Measurements from ENCODE around the gene RACK1.
"Not testable (repeated sequence)": the region's sequence is repeated elsewhere in the genome, so short reads cannot be mapped to it uniquely, and the experiment has no call there.

Gene RACK1

DNA sequence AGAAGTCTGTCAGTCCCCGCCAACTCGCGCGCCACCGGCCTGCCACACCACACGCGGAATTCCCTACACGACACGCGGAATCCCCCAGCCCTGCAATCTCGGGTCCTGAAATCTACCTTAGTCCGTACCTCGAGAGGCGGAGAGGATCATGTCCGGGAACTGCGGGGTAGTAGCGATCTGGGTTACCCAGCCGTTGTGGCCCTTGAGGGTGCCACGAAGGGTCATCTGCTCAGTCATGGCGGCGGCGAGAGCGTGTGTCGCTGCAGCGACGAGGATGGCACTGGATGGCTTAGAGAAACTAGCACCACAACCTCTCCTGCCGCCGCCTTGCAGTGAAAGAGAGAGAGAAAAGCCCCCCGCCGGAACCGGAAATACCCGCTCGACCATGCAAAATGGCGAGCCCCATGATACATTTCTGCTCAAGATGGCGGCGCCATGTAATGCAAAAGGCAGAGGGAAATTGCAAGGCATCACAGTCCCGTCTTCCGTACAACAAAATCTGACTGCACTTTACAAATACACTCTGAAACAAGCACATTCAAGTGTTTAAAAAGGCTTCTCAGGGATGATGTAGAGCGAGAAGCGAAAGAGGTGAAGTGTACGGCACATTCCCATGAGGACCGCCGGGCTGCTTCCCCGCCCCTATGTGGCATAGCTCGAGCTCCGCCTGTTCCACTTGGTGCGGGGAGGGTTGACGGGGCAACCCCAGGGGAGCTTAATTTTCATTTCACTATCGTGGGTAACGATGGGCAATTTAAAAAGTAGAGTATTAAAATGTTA is at the start of gene RACK1:
TSS of gene RACK1 (minus strand) at position 343 of the 780 bp plus-strand sequence. CDS start at position 237, 106 bp downstream.
- DNase-seq = peak; percentile 87

DNA sequence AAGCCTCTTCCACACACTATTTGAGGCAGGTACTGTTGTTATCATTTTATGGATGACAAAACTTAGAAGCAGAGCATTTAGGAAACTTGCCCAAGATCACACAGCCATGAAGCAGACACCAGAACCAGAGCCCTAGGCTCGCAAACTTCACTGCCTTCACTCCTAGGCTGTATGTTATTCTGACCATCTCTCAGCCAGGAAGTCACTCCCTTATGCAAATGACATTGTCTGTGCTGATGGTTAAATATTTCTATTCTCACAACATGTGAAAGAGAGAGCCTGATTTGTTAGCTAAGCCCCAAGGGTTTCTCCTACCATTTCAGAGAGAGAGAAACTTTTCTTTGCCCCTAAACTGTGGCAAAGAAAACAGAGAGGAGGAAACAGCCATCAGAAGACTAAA is 43.6 kb upstream of the RACK1 start:
- not testable (repeated sequence) for DNase-seq

DNA sequence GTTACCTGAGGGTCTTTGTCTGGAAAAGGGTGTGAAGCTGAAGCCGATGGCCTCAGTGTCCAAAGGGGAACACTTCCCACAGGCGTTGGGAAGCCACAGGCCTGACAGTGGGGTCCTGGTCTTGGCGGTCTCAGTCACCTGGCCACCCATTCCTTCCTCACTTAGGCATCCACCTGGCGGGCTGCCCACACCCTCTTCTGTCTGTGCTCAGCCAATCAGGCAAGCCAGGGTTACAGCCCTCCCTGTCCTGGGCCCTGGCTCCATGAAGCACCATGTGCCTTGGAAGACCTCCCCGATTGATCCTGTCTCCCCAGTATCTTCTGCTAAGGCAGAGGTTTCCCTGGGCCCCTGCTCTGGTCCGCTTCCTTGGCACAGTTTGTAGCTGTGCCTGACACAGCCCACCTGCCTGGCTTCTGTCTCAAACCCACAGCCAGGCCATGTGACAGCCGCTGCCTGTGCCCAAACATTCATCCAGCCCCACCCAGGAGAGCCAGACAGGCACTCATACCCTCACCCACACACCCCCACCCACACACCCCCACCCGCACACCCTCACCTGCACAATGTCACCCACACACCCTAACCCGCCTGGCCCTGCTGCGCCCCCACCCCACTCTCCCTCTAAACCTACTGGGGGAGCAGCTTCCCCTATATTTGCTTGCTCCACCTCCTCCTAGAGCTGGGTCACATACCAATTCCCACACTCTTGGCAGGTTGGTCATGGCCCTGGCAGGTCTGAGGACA is 42.4 kb upstream of the RACK1 start:
- DNase-seq = not testable (repeated sequence)

DNA sequence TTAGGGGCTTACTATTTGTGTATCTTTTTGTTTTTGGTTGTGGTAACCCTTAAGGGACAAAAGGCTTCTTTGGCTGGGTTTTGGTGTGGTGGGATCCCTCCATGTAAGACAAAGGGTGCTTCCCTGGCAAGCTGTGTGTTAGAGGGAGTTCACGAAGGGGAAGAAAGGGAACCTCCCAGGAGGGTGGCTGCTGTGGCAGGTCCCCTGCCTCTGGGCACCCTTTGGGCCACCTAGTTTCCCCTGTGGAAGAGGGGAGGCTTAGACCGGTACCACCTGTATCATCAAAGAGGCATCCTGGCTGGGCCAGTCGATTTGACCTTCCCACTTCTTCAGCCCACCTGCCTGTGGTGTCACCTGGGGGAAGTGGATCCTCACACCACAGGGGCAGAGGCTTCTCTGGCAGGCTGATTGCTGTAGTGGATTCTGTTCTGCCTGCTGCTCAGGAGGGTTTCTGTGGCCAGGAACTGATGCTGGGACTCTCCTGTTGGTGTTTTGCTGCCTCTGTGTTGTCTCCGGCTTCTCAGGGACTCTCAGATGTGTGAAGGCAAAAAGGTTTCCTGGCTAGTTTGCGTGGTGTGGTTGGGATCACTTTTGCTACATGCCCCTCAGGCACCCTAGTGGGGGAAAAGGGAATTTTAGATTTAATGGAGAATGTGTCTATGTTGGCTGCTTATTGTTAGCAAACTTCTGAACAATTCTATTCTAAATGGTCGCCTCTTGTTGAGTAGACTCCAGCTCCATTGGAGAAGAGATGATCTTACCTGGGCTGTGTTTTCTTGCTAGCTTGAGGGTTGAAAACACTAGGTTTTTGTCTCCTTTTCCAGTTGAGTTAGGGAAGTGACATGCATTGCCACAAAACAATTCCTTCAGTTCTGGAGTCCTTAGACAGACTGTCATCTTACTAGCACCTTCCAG is 40.4 kb upstream of the RACK1 start:
- DNase-seq = not testable (repeated sequence)

DNA sequence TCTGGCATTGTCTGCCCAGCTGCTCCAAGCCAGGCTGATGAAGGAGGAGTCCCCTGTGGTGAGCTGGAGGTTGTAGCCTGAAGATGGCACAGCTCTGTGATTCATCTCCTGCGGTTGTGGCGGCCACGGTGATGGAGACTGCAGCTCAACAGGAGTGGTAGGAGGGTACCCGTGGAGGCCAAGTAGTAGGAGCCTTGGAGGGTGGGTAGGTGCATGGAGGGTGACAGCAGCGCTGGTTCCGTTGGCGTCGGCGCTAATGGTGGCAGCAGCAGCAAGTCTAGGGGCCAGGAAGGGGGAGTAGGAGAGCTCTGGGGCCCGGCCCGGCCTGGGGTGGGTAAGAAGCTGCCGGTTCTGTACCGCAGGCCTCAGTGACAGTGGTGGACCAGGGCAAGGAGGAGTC is 39.6 kb upstream of the RACK1 start:
- no peak for DNase-seq

DNA sequence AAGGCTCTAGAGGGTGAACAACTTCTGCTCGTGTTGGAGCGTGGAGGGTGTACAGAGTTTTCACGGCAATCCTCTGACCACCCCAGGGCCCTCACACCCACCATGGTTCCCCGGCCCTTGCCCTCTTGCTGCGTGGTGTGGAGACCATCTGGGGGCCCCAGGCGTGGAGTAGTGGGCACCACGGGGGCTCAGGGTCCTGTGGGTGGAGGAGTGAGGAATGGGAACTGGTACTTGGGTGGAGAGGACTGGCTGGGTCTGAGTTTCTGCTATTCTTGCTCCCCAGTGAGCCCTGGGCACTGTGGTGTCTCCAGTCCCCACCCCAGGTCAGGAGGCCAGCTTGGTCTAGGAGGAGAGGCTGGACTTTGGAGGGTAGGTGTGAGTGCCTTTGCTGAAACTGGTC is 39.2 kb upstream of the RACK1 start:
- no peak for DNase-seq

DNA sequence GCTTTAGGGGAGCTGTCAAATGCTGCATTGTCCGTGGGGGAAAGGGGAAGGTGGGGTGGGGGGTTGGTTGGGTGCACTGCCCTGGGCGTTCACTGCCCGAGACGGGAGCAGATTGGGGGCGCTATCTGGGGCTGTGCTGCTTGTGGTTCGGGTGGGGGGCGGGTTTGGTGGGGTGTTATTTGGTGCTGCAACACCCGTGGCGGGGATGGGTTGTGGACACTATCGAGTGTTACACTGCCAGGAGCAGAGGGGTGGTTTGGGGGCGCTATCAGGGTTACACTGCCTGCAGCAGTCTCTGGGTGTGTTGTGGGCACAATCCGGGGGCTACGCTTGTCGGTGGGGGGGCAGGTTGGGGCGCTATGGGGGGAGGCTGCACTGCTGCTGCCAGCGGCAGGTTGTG is 38.7 kb upstream of the RACK1 start:
- DNase-seq = not testable (repeated sequence)

DNA sequence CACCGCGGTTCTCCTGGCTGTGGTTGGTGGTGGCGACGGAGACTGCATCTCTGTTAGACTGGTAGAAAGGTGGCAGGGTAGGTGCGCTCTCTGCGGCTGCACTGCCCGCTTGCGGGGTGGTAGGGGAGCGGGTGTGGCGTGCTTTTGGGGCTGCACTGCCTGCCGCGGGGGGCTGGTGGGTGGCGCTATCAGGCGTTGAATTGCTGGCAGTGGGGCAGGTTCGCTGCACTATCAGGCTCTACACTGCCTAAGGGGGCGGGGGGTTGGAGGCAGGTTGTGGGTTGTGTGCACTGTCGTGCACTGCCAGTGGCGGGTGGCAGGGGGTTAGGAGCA is 38.2 kb upstream of the RACK1 start:
- DNase-seq = no peak

DNA sequence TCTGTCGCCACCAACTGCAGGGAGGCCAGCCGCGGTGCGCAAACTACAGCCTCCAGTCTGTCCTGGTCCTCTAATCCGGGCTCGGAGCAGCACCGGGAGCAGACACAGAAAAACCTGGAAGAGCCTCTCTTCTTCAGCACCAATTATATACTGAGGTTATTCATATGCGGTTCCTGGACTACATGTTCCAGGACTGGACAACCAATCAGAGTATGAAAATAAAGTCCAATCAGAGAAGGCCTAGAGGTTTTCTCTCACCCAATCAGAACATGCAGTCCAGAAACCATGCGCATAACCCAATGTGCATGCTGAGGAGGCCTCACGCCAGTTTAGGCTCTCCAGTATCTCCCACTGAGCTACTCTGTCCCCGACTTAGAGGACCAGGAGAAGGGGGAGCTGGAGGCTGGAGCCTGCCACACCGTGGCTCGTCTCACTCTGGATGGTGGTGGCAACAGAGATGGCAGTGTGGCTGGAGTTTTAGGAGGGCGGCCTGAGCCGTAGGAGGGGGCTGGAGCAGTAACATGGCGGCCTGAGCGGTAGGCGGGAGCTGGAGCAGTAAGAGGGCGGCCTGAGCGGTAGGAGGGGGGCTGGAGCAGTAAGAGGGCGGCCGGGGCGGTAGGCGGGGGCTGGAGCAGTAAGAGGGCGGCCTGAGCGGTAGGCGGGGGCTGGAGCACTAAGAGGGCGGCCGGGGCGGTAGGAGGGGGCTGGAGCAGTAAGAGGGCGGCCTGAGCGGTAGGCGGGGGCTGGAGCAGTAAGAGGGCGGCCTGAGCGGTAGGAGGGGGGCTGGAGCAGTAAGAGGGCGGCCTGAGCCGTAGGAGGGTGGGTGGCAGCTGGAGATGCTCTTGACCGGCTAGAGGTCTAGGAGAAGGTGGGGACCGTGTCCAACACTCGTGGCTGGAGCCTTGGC is 37.6 kb upstream of the RACK1 start:
- no peak for DNase-seq

DNA sequence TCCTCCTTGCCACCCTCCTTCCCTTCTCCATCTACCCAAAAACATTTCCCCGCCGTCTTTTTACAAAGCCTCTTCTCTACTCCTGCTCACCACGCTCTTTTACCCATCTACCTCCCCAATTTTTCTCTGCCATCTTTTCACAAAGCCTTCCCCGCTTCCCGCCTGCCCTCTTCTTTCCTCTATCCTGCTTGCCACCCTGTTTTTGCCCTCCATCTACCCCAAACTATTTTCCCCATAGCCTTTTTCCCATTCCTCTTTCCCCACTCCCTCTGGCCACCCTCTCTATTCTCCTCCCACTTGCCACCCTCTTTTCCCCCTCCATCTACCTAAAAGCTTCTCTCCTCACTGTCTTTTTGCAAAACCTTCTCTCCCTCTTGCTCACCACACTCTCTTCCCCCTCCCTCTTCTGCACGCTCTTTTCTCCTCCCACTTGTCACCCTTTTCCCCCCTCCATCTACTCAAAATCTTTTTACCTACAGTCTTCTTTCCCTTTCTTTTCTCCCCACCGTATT is 36.6 kb upstream of the RACK1 start:
- DNase-seq = no peak

DNA sequence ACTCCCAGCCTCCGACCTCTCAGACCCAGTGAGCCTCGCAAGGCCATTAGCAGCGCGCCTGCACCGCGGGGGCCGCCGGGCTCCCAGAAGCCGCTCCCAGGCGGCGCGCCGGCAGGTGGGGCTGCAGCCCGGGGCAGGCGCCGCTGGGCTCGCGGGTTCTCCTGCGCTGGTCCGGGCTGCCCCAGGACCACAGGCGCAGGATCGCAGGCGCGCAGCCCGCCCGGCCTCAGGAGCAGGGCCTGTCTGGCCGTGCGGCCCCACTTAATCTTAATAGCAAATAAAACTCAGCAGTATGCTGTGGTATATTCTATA is 29.7 kb upstream of the RACK1 start:
- DNase-seq = not testable (repeated sequence)

DNA sequence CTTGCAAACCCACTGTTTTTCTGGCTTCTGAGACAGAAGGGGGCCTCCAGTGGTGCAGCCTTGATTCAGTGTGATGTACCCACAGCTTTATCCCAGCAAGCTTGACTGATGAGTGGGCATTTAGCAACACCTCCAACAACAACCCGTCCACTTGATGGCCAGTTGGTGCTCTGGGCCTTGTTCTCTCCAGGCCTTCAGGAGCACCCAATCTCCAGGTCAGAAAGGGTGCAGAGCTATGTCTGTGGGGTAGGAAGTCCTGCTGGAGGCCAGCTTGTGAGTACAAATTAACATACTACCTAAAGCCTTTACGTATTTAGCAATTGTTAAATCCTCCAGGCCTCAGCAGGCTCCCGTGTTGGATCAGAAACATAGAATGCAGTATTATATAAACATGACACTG is 27.4 kb upstream of the RACK1 start:
- DNase-seq = no peak

DNA sequence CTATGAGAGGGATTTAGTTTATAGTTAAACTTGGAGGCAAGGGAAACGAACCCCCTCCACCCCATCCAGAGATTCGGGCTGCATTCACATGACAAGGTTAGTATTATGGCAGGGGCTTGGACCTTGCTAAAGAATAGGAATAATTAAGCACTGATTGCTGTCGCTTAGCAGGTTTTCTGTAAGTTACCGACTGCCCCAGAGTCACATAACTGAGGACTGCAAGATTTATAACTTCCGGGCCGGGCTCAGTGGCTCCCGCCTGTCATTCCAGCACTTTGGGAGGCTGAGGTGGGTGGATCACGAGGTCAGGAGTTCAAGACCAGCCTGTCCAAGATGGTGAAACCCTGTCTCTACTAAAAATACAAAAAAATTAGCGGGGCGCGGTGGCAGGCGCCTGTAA is 24.2 kb upstream of the RACK1 start:
- DNase-seq = not testable (repeated sequence)

DNA sequence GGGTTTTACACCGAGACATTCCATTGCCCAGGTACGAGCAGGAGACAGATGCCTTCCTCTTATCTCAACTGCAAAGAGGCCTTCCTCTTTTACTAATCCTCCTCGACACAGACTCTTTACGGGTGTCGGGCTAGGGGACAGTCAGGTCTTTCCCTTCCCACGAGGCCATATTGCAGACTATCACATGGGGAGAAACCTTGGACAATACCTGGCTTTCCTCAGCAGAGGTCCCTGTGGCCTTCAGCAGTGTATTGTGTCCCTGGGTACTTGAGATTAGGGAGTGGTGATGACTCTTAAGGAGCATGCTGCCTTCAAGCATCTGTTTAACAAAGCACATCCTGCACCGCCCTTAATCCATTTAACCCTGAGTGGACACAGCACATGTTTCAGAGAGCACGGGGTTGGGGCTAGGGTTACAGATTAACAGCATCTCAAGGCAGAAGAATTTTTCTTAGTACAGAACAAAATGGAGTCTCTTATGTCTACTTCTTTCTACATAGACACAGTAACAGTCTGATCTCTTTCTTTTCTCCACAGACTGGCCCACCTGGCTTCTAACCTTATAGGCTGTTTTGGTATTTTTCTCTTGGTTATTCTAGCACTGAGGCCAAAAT is 23.7 kb upstream of the RACK1 start:
- DNase-seq = not testable (repeated sequence)

DNA sequence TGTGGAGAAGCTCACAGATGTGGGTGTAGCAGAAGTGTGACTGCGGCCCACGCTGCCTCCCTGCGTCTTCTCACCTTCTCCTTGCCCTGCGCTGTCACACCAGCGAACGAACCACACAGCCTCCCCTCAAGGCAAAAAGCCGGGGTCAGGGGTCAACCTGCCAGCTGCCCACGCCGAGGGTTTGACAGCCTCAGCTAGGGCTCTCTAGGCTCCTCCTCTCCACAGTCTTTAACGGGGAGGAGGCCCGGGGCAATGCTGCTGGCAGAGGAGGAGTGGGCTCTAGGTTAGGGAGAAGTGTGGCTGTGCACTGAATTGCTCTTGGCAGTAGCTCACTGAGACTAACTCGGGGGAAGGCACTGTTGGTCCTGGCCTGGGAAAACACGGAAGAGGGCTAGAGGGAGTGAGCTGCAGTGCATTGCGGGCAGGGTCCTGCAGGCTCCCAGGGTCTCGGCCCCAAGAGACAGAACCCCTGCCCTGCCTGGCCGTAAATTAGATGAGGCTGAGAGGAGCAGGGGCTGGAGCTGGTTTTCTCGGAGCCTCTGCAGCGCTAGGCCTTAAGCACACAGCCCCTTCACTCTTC is 21.5 kb upstream of the RACK1 start:
- DNase-seq = no peak

DNA sequence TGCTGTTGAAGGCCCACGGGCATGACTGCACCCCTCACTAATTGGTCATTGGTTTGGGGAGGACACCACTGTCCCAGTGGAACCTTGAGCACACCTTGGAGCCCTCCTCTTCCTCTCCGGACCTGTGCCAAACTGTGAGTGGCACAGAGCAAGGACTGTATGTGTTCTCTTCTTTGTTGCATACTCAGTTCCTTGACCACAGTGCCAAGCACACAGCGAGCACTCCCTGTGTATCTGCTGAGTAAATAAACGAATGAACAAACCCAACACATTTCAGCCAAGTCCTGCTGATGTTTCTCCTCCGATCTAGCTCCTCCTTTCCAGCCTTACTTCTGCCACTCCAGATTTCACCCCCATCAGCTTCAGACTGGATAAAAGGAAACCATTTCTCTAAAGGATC is 19.9 kb upstream of the RACK1 start:
- no peak for DNase-seq

DNA sequence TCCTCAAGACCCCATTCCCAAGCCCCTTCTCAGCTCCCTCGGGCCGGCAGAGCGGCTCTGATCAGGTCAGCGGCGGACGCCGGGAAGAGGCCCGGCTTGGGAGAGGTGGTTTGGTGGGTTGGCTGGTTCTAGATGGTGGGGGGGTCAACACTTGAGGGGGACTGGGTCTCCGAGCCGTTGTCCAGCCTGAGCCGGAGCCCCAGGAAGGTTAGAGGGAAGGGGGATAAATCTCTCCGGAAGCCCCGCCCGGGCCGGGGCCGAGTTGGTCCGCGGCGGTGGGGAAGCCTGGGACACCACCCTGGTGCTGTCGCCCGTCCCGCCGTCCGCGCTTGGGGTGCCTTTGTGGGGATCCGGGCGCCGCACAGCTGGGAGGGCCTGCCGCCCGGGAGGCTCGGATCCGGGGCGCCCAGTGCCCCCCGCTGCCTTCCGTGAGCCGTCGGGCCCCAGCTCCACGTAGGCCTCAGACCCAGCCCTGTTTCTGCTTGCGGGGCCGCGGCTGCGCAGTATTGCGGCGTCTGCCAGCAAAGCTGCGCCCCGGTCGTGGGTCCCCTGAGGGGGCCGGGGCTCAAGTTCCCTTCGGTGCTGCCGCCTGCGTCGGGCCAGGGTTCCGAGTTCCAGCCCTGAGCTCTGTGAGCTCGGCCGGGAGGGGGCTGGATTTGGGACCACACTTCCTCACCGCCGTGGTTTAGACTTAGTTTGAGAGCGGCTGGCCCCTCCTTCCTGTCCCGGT is 17.8 kb upstream of the RACK1 start:
- DNase-seq = peak; percentile 77

DNA sequence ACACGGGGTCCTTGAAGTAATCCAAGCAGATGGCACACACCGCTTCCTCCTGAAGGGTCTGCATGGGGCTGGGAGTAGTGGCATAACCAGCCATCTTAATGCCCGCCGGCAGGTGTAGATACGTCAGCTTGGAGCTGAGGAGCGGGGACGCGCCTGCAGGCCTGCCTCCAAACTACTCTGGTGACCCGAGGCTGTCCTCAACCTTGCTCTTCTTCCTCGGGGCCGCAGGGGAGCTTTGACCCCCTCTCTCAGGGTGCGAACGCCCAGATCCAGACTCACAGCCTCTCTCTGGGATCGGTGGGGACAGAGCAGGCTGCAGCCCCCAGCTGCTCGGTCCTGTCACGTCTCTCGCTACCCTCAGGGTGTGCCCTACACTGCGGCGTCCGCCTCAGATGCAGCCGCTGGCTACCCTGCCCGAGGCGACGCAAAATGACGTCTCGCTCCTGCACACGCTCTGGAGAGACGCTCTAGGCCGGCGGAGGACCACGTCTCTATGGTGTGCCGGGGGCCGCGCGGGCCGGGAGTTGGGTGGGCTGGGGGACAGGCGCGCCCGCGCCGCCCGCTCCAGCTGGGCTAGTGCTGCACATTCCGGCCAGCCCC is 17.1 kb upstream of the RACK1 start, which contains the start of gene TRIM52:
TSS of gene TRIM52 (minus strand) at position 424 of the 600 bp plus-strand sequence. CDS start at position 94, 330 bp downstream.
- DNase-seq = peak; percentile 91

DNA sequence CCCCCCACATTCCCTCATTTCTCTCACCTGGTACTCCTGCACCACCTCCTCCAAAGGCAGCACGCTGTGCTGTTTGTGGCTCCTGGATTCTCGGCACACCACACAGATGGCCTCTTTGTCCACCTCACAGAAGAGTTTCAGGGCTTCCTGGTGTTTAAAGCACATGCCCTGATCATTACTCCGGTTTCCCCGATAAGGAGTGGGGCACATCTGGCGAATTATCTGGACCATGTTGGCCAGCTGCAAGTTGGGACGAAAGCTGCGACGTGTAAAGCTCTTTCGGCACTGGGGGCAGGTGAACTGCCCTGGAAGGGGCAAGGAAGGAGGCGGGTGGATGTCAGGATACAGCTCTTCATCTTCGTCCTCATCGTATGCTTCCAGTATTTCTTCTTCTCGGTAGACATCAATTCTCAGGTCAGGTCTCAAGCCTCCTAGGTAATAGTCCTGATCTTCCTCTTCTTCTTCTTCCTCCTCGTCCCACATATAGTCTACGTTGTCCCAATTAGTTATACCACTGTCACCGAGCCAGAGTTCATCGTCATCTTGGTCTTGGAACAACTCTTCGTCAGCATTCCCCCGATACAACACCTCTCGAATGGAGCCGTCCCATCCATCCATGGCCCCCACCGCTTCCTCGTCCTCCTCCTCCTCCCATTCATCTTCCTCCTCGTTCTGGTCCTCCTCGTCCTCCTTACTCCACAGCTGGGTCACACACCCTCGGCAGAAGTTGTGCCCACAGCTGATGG is 16.4 kb upstream of the RACK1 start:
- no peak for DNase-seq
